Gastrocnemius medialis (tissue), 4 donors: Measurements from ENCODE around the gene CBL. TPM values are rescaled to one million over a fixed set of nuclear protein-coding genes. Genes with fewer than 3 reads are reported as not detected.

Experiments
- ATAC-seq, 2 donors: fragments of 150-250 bp; one replicate each; pipeline ENCODE4 v1.9.1; 2016
- DNase-seq, 2 donors: peaks; one replicate each; pipeline ENCODE4 v3.0.0-alpha.2; 2019
- H3K27ac ChIP-seq, 4 donors: fragments of 200-600 bp; sonication (generic); 1 replicate in 1 of 4; 2 replicates in 3 of 4; pipeline ENCODE4 v1.5.1; 2016 to 2018; ENCODE audit warnings: mild to moderate bottlenecking in 2 of 4, moderate library complexity in 1 of 4
- H3K27me3 ChIP-seq, 3 donors: fragments of 200-600 bp; sonication (generic) in 2 of 3; 1 replicate in 1 of 3; 2 replicates in 2 of 3; pipeline versions ENCODE4 v1.5.1 to v1.6.0; 2016 to 2019; ENCODE audit warnings: mild to moderate bottlenecking in 1 of 3, moderate library complexity in 1 of 3
- H3K36me3 ChIP-seq, 2 donors: fragments of 200-600 bp; sonication (generic) in 1 of 2; one replicate each; pipeline ENCODE4 v1.5.1; 2017 to 2018
- H3K4me1 ChIP-seq, 2 donors: fragments of 200-600 bp; sonication (generic) in 1 of 2; one replicate each; pipeline ENCODE4 v1.5.1; 2016 to 2017; ENCODE audit warnings: mild to moderate bottlenecking in 2 of 2
- H3K4me3 ChIP-seq, 4 donors: fragments of 200-600 bp; sonication (generic) in 3 of 4; 1 replicate in 1 of 4; 2 replicates in 3 of 4; pipeline ENCODE4 v1.5.1; 2016 to 2019; ENCODE audit warnings: mild to moderate bottlenecking in 2 of 4
- H3K9me3 ChIP-seq, 3 donors: fragments of 200-600 bp; sonication (generic) in 2 of 3; 1 replicate in 1 of 3; 2 replicates in 2 of 3; pipeline ENCODE4 v1.5.1; 2016 to 2019
- POLR2A ChIP-seq, 2 donors: fragments of 450-650 bp; IDR thresholded peaks; one replicate each; pipeline ENCODE4 v1.6.1; 2017; ENCODE audit warnings: antibody characterized with exemption in 2 of 2, mild to moderate bottlenecking in 2 of 2, moderate library complexity in 2 of 2
- in situ Hi-C, 4 donors: fragments of 200-750 bp; cut with MboI; loops; one replicate each; pipeline versions ENCODE4 v1.15.0 to v1.8.0; 2017; ENCODE audit warnings: low sequenced_read_pairs in 4 of 4
- intact Hi-C: fragments of 100-400 bp; cut with DNase I; formaldehyde crosslinking; loops from one replicate; pipeline ENCODE4 v1.15.1; 2023; ENCODE audit warnings: low total_unique reads
- total RNA-seq, 4 donors: library from RNA; depleted of rRNA; stranded (reverse); fragments of >200 nt; gene quantifications; one replicate each; pipeline versions ENCODE4 v1.1.0 to v1.2.3, GENCODE V29; 2016
- TF ChIP-seq, protein P1 (sequence below), 5 experiments: fragments of 450-650 bp in 3 of 5; fragments of 200-600 bp in 2 of 5; sonication (generic) in 2 of 5; IDR thresholded peaks in 4 of 5; conservative IDR thresholded peaks in 1 of 5; 1 replicate in 4 of 5; 2 replicates in 1 of 5; pipeline ENCODE4 v1.5.1; 2016 to 2019; ENCODE audit warnings: antibody characterized with exemption in 5 of 5, mild to moderate bottlenecking in 3 of 5, moderate library complexity in 3 of 5

CBL gene
- total RNA-seq, 4 donors from 2014 or later, result 3.0 to 6.7 (median 4.5) TPM

DNA sequence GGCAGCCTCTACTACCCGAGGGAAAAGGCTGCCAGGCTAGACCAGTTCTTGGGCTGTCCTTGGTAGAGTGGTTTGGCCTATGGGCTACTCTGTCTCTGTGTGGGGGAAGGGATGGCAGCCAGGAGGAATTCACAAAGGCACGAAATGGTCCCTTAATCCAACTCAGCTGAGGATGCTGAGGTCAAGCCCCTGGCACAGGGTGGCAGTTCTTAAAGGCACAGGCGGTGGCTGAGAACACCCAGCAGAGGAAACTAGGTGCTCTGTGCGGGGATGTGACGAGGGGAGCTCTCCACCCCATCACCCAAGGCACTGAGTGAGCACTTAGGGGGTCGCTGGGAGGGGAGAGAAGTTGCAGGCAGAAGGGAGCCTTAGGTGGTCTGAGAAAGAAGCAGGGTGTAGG, 140.5 kb downstream of the CBL start, which contains the start of gene MFRP:
Gene MFRP, minus strand, starts transcription at position 101 of the 400 bp plus-strand sequence. CDS start 192 bp downstream, outside the sequence.
- DNase-seq (no peak), ATAC-seq (no peak)
- no peaks in the 10 kb centered on the region for H3K27me3 ChIP-seq
- no peaks in the 10 kb centered on the region for H3K9me3 ChIP-seq
- in situ Hi-C loops, result no loop called here
- intact Hi-C loops, result no loop called here
- H3K36me3 ChIP-seq, result no peaks in the 10 kb centered on the region
- no peak within 1 kb of the TSS for H3K4me3 ChIP-seq
- H3K4me1 ChIP-seq, result peaks cover 2 to 6% of the 10 kb centered on the region in 2 donors
- TF ChIP-seq, protein P1, sequence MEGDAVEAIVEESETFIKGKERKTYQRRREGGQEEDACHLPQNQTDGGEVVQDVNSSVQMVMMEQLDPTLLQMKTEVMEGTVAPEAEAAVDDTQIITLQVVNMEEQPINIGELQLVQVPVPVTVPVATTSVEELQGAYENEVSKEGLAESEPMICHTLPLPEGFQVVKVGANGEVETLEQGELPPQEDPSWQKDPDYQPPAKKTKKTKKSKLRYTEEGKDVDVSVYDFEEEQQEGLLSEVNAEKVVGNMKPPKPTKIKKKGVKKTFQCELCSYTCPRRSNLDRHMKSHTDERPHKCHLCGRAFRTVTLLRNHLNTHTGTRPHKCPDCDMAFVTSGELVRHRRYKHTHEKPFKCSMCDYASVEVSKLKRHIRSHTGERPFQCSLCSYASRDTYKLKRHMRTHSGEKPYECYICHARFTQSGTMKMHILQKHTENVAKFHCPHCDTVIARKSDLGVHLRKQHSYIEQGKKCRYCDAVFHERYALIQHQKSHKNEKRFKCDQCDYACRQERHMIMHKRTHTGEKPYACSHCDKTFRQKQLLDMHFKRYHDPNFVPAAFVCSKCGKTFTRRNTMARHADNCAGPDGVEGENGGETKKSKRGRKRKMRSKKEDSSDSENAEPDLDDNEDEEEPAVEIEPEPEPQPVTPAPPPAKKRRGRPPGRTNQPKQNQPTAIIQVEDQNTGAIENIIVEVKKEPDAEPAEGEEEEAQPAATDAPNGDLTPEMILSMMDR (IDR thresholded peaks at IDR 0.05 in 4 of 5, conservative IDR thresholded peaks at IDR 0.05 in 1 of 5), result no peak
- TF ChIP-seq POLR2A (IDR thresholded peaks at IDR 0.05), result no peak
- peak within 1 kb of the TSS in 2 of 4 donors; percentile 18 to 43 for H3K27ac ChIP-seq

DNA sequence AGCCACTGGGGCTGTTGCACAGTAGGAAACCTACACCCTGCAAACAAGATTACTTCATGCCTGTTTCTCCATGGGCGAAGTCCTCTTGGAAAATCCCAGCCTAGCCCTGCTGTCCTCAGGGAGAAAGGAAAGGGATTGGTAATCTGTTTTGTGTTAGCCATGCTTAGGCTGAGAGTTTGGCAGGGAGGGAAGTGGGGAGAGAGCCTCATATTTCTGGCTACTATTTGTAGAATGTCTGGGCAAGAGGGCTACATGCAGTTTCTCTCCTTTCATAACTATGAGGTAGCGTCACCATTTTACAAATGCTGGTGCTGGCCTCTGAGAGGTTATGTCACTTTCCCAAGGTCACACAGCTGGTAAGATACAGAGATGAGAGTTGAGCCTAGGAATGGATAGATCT, 141.1 kb downstream of the CBL start:
- ATAC-seq (peak; percentile 29 to 32), DNase-seq (peak in 1 of 2 donors; percentile 14)
- Histone ChIP-seq H3K36me3 (no peaks in the 10 kb centered on the region), H3K27ac (peak overlapping the region in 2 of 4 donors; percentile 18 to 43), H3K9me3 (no peaks in the 10 kb centered on the region), H3K4me3 (no peak overlapping the region), H3K27me3 (no peaks in the 10 kb centered on the region), H3K4me1 (peaks cover 0 to 6% of the 10 kb centered on the region in 2 donors)
- TF ChIP-seq, protein P1 (IDR thresholded peaks at IDR 0.05 in 4 of 5, conservative IDR thresholded peaks at IDR 0.05 in 1 of 5), result no peak
- no peak for TF ChIP-seq POLR2A (IDR thresholded peaks at IDR 0.05)
- intact Hi-C loops, result no loop called here
- in situ Hi-C loops, result no loop called here

DNA sequence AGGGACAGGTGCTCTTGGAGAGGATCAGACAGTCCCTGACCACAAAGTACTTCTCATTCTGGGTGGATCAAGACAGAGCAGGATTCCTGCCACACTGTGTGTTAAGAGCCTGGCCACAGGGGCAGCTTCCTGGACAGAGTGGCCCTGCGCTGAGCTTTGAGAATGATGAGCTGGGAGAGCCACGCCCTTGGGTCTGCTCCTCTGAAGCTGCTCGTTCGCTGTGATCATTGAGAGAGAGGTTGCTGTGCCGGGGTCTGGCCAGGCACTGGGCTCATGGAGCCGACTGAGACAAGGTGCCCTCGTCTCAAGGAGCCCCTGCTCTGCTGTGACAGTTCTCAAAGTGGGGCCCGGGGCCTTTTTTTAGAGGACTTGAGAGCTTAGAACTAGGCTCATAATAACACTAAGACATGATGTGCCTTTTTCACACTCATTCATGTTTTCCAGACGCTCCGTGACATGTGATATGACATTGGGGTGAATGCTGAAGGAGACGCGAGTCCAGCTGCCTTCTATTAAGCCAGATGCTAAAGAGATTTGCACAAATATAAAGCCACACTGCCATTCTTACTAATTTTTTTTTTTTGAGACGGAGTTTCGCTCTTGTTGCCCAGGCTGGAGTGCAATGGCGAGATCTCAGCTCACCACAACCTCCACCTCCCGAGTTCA, 141.9 kb downstream of the CBL start:
- Histone ChIP-seq H3K4me3 (no peak overlapping the region), H3K4me1 (peaks cover under 1 to 6% of the 10 kb centered on the region in 2 donors), H3K27me3 (no peaks in the 10 kb centered on the region), H3K9me3 (no peaks in the 10 kb centered on the region), H3K36me3 (no peaks in the 10 kb centered on the region), H3K27ac (peak overlapping the region in 2 of 4 donors; percentile 18 to 43)
- TF ChIP-seq, protein P1 (IDR thresholded peaks at IDR 0.05 in 4 of 5, conservative IDR thresholded peaks at IDR 0.05 in 1 of 5), result no peak
- TF ChIP-seq POLR2A (IDR thresholded peaks at IDR 0.05), result no peak
- DNase-seq (peak in 1 of 2 donors; percentile 18), ATAC-seq (peak; percentile 30 to 47)
- intact Hi-C loops, result no loop called here
- in situ Hi-C loops, result no loop called here

DNA sequence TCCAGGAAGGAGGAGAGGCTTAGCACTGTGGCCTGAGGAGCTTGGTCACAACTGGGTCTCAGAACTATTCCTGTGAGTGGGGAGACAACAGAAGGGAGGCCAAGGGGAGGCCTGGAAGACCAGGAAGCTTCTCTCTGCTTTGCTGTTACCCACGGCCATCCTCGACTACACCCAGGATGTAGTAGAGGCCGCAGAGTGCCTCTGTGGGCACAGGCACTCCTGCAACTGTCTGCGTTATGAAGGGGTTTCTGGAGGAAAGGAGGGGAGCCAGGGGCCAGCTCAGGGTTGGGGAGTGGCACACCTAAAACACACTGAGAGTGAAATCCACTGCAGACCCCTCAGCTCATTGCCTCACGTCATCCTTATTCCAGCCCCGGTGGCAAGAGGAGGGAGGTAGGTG, 144.2 kb downstream of the CBL start:
- peaks cover 0 to 4% of the 10 kb centered on the region in 2 donors for H3K36me3 ChIP-seq
- H3K4me1 ChIP-seq, result peaks cover 5 to 7% of the 10 kb centered on the region in 2 donors
- DNase-seq, result no peak
- in situ Hi-C loops (loop anchor here in 1 of 4 donors (10.0 kb wide), 1 partner anchor 124 kb away; no protein-coding TSS in a partner anchor), intact Hi-C loops (no loop called here)
- no peak overlapping the region for H3K27ac ChIP-seq
- no peak for ATAC-seq
- TF ChIP-seq, protein P1 (IDR thresholded peaks at IDR 0.05 in 4 of 5, conservative IDR thresholded peaks at IDR 0.05 in 1 of 5), result no peak
- no peak for TF ChIP-seq POLR2A (IDR thresholded peaks at IDR 0.05)
- no peaks in the 10 kb centered on the region for H3K27me3 ChIP-seq
- no peaks in the 10 kb centered on the region for H3K9me3 ChIP-seq
- no peak overlapping the region for H3K4me3 ChIP-seq
